ENCODE results near the gene SOWAHA. TPM values are rescaled to one million over a fixed set of nuclear protein-coding genes. Genes with fewer than 3 reads are reported as not detected.
A peak's percentile ranks its signal among the peaks of the same experiment; 100 is the strongest.

SOWAHA gene
- total RNA-seq, 1 donor from 2014 or later = not detected

DNA sequence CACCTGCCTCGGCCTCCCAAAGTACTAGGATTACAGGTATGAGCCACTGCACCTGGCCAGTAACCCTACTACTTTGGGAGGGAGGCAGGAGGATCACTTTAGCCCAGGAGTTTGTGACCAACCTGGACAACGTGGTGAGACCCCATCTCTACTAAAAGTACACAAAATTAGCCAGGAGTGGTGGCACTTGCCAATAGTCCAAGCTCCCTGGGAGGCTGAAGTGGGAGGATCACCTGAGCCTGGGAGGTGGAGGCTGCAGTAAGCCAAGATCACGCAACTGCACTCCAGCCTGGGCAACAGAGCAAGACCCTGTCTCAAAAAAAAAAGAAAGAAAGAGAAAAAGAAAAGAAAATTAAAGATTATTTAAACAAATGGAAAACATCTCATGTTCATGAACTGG, 42.9 kb downstream of the SOWAHA start:
- Histone ChIP-seq H3K4me3 (ENCODE audit: low read depth, low read length) (no peak overlapping the region), H3K36me3 (ENCODE audit: control insufficient read depth, insufficient read depth, low read length) (no peaks in the 10 kb centered on the region), H3K27me3 (ENCODE audit: control insufficient read depth, insufficient read depth, low read length) (no peaks in the 10 kb centered on the region)
- FAIRE-seq (no peak), DNase-seq (ENCODE audit: low read depth) (no peak)
- TF ChIP-seq, protein P1, sequence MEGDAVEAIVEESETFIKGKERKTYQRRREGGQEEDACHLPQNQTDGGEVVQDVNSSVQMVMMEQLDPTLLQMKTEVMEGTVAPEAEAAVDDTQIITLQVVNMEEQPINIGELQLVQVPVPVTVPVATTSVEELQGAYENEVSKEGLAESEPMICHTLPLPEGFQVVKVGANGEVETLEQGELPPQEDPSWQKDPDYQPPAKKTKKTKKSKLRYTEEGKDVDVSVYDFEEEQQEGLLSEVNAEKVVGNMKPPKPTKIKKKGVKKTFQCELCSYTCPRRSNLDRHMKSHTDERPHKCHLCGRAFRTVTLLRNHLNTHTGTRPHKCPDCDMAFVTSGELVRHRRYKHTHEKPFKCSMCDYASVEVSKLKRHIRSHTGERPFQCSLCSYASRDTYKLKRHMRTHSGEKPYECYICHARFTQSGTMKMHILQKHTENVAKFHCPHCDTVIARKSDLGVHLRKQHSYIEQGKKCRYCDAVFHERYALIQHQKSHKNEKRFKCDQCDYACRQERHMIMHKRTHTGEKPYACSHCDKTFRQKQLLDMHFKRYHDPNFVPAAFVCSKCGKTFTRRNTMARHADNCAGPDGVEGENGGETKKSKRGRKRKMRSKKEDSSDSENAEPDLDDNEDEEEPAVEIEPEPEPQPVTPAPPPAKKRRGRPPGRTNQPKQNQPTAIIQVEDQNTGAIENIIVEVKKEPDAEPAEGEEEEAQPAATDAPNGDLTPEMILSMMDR (IDR thresholded peaks at IDR 0.05; ENCODE audit: insufficient read depth, low read length, severe bottlenecking) = no peak

DNA sequence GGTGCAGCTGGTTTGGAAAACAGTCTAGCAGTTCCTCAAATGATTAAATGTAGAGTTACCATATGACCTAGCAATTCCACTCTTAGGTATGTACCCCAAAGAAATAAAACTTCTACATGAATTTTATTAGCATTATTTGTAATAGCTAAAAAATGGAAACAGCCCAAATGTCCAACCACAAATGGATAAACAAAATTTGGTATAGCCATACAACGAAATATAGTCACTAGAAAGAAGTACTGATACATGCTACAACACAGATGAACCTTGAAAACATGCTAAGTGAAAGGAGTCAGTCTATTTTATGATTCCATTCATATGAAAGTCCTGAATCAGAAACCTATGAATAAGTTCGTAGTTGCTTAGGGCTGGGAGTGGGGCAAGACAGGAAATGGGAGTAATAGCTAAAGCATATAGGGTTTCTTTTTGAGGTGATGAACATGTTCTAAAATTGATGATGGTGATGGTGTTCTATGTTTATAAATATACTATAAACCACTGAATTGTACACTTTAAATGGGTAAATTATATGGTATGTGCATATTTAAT, 46.9 kb downstream of the SOWAHA start:
- FAIRE-seq = no peak
- no peaks in the 10 kb centered on the region for H3K36me3 ChIP-seq (ENCODE audit: control insufficient read depth, insufficient read depth, low read length)
- TF ChIP-seq, protein P1 (IDR thresholded peaks at IDR 0.05; ENCODE audit: insufficient read depth, low read length, severe bottlenecking) = no peak
- H3K27me3 ChIP-seq (ENCODE audit: control insufficient read depth, insufficient read depth, low read length) = no peaks in the 10 kb centered on the region
- DNase-seq (ENCODE audit: low read depth) = peak; percentile 43
- H3K4me3 ChIP-seq (ENCODE audit: low read depth, low read length) = no peak overlapping the region

DNA sequence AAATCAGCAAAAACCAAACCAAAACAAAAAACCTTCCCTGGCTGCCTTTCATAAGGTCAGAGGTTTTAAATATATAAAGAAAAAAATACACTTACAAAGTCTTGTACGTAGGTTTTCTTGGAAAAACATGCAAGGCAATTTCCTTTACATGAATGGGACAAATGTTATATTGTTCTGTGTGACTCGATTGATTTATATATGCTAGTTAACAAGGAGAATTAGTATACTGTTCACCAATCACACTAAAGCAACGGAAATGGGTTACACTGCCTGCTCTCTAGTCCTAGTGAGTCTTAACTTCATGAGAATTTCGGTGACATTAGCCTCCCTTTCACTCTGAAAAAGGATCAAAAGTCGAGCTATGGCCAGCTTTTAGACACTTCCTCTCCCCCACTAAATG, 47.6 kb downstream of the SOWAHA start:
- TF ChIP-seq, protein P1 (IDR thresholded peaks at IDR 0.05; ENCODE audit: insufficient read depth, low read length, severe bottlenecking) = no peak
- no peak for FAIRE-seq
- Histone ChIP-seq H3K4me3 (ENCODE audit: low read depth, low read length) (no peak overlapping the region), H3K36me3 (ENCODE audit: control insufficient read depth, insufficient read depth, low read length) (no peaks in the 10 kb centered on the region), H3K27me3 (ENCODE audit: control insufficient read depth, insufficient read depth, low read length) (no peaks in the 10 kb centered on the region)
- no peak for DNase-seq (ENCODE audit: low read depth)

DNA sequence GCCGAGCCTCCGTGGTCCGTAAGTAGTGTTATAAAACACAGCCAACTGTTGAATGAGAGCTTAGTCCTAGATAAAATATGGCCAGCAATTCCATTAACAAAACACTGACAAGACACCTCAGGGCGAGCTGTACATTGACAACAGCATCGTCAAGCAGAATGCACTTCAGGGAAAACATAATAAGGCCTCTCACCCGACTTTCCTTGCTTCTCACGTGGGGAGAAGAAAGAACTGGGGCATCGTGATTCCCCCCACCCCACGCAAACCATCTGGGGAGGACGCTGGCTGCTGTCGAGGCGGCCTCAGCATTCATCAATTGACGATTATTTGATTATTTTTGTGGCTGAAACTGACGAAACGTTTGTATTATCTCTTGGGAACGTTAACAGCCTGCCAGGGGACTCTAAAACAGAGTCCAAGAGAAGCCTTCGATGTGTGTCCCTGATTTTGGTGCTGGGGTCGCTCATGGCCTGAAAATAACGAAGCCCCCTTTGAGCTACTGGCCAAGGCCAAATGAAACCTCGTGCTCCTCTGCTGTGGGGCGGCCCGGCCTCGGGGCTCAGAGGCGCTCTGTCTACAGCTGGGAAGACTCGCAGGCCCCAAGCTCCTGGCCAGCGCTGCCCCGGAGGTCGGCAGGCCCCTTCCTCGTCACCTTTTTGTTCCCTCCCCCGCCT, 52.7 kb downstream of the SOWAHA start:
- Histone ChIP-seq H3K36me3 (ENCODE audit: control insufficient read depth, insufficient read depth, low read length) (peaks cover 5% of the 10 kb centered on the region), H3K4me3 (ENCODE audit: low read depth, low read length) (peak overlapping the region; percentile 75), H3K27me3 (ENCODE audit: control insufficient read depth, insufficient read depth, low read length) (no peaks in the 10 kb centered on the region)
- TF ChIP-seq, protein P1 (IDR thresholded peaks at IDR 0.05; ENCODE audit: insufficient read depth, low read length, severe bottlenecking) = no peak
- DNase-seq (ENCODE audit: low read depth) (no peak), FAIRE-seq (no peak)

Other genes starting within 250 kb of the SOWAHA start
- not detected in 2 replicates for gene IL13, start 155.1 kb upstream of the SOWAHA start, total RNA-seq
- not detected in 2 replicates for gene IL4, start 139.3 kb upstream of the SOWAHA start, total RNA-seq
- gene KIF3A, start 75.8 kb upstream of the SOWAHA start, total RNA-seq = 6.8 and 9.9 TPM in 2 replicates
- gene CCNI2, start 65.9 kb upstream of the SOWAHA start, total RNA-seq = 0.26 TPM in 1 of 2 replicates, not detected in the other
- gene SEPTIN8, start 36.1 kb upstream of the SOWAHA start, total RNA-seq = 22.6 and 27.4 TPM in 2 replicates
- gene SHROOM1, start 17.3 kb downstream of the SOWAHA start, total RNA-seq = 0.79 and 1.4 TPM in 2 replicates
- under 0.01 and 0.26 TPM in 2 replicates for gene GDF9, start 53.2 kb downstream of the SOWAHA start, total RNA-seq
- gene UQCRQ, start 53.3 kb downstream of the SOWAHA start, total RNA-seq = 78.2 and 127 TPM in 2 replicates
- gene LEAP2, start 60.4 kb downstream of the SOWAHA start, total RNA-seq = 0.13 and 0.53 TPM in 2 replicates
- gene AFF4, start 150.3 kb downstream of the SOWAHA start, total RNA-seq = 25.8 and 39.0 TPM in 2 replicates
- 8.2 and 17.2 TPM in 2 replicates for gene ZCCHC10, start 213.2 kb downstream of the SOWAHA start, total RNA-seq
- gene HSPA4, start 238.7 kb downstream of the SOWAHA start, total RNA-seq = 122 and 142 TPM in 2 replicates

Measured in bronchial epithelial cell (primary cell).